Fibroblast of skin of scalp (primary cell): ENCODE measurements around the gene TH.
"Not testable (repeated sequence)": the region's sequence is repeated elsewhere in the genome, so short reads cannot be mapped to it uniquely, and the experiment has no call there.

ENCODE experiments used
- DNase-seq: peaks from one replicate; pipeline ENCODE4 v3.0.0-alpha.2; 2013

Gene TH

DNA sequence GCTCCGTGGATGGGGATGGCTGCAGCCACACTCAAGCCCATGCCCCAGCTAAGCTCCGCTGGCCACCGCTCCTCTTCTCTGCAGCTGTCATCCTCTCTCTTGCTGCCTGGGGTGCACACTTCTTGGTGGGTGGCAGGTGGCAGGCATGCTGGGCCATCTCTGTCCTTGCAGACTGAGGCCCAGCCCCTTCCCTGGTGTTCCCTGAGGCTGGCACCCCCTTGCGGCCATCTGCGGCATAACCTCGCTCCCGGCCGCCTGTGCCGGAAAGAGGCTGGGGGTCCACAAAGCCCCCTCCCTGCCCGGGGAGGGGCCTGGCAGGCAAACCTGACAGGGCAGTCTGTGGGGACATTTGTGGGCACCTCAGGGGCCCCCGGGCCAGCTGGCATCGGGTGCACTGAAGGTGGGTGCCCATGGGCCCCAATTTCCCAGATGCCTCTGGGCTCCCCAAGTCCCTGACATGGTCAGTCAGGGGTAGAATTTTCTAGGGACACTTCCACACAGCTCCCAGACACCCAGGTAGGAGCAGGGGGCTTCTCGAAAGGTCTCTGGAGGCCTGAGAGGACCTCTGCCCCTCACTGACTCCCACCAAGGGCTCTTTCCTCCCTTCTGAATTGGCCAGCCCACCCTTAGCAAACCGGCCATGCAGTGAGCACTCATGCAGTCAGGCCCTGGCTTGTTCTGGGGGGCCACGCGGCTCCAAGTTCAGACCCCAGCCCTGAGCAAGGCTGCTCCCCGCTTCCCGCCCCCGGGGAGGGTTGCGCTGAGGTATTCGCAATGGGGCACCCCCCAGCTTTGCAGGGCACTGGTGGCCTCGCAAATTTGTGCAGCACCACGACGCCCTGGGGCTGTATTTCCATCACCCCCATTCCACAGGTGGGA, 23.5 kb upstream of the TH start:
- DNase-seq, result peak; percentile 18

DNA sequence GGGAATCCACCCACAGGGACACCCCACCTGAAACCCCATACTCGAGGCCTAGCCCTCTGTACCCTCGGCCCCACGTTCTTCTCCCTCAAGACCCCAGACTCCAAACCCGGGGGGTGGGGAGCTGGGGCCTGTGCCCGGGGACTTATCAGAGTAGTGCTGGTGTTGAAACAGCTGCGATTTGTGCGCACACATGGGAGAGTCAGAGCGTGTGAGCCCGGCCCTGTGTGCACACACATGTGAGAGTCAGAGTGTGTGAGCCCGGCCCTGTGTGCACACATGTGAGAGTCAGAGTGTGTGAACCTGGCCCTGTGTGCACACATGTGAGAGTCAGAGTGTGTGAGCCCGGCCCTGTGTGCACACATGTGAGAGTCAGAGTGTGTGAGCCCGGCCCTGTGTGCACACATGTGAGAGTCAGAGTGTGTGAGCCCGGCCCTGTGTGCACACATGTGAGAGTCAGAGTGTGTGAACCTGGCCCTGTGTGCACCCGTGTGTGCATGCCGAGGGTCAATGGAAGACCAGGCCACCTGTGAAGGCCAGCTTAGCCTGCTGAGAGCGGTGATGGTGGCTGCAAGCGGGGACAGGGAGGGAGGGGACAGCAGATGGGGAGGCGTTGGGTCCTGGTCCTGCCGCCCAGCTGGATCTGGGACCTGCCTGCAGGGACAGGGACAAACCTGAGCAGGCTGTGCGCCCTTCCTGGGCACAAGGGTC, 22.4 kb upstream of the TH start:
- not testable (repeated sequence) for DNase-seq

DNA sequence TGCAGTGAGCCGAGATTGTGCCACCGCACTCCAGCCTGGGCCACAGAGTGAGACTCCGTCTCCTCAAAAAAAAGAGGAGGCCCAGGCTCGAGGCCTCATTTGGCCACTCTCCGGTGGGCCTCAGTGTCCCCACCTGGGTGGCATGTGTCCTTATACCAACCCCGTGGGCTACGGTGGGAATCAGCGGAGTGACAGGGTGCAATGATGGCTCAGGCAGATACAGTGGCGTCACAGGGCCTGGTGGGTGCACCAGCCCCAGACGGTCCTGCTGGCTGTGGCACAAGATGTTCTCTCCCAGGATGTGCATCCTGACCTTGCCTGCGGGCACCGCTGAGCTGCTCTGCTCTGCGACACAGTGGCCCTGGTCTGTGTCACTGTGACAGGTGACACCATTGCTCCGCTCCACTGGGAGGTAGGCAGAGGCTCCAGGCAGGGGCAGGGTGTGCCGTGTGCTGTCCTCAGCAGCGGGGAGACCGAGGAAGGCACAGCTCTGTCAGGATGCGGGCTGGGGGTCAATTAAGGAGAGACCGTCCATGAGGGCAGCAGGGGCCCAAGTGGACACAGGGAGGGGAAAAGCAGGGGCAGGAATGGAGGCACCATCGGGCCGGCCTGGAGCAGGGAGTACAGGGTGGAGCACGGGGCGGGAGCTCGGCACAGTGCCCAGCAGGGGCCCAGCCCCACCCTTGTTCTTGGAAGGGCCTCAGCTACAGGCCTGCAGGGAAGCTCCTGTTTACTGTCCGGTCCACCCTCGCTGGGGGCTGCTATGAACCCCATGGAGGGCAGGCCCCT, 21.7 kb upstream of the TH start:
- DNase-seq, result no peak

DNA sequence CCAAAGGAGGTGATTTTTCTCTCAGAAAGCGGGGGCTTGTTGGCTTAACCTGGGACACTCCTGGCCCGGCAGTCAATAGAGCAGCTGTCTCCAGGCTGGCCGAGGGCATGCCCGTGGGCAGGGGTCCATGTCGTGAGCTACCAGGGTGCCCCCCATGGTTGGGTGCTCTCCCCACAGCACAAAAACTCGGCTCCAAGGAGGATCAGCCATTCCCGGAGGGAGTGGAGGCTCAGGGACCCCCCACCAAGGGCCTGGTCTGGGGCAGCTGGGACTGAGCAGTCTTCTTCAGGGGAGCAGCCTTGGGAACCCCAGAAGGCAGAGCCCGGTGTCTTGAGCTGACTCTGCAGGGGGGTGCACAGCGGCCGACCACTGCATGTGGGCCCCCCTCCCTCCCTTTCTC, 20.8 kb upstream of the TH start:
- DNase-seq, result no peak

DNA sequence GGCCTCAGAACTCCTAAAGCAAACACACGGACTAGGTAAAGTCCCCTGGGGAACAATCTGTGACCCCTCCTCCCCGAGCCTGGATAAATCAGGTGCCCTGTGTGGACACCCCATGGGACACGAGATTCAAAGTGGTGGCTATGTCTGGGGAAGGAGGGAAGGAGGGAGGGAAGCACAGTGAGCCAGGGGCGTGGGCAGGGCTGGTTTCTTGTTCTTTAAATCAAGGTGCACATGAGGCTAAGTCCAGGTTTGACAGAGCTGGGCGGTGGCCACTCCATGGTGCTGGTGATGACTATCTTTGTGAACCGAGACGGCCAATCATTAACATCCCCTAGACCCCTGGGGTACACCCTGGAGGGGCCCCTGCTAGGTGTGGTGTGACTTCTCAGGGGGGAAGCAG, 20.3 kb upstream of the TH start:
- no peak for DNase-seq

DNA sequence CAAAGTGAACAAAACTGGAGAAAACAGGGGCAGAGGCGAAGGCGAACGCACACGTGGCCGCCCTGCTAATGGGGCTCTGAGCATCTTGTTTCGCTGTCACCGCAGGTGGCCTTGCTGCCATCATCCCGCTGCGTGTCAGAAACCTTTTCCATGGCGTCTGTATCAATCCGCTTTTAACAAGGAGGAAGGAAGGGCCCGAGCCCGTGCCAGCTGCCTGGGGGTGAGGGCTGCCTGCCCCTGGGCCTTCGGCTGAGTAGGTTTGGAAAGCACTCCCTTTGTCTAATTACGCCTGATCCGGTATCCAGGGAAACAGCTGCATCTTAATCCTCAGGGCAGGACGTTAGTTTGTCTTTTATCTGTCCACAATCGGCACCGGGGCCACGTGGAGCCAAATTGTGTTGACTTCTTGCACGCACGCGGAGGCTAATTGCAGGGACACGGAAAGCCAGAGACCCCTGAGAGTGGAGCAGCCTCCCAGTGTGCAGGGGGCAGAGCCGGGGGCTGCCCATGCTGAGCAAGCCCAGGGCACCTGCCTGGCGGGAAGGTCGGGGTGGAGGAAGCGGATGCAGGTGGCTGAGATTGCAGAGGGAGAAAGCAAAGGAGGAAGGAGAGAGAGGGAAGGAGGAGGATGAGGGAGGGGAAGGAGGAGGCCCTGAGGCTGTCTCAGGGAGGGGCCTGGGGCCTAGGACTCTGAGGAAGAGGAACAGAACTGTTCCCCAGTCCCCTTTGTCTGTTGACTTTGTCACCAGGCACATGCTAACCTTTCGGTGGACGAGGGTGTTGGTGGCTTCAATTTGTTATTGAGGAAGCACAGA, 19.2 kb upstream of the TH start:
- no peak for DNase-seq

DNA sequence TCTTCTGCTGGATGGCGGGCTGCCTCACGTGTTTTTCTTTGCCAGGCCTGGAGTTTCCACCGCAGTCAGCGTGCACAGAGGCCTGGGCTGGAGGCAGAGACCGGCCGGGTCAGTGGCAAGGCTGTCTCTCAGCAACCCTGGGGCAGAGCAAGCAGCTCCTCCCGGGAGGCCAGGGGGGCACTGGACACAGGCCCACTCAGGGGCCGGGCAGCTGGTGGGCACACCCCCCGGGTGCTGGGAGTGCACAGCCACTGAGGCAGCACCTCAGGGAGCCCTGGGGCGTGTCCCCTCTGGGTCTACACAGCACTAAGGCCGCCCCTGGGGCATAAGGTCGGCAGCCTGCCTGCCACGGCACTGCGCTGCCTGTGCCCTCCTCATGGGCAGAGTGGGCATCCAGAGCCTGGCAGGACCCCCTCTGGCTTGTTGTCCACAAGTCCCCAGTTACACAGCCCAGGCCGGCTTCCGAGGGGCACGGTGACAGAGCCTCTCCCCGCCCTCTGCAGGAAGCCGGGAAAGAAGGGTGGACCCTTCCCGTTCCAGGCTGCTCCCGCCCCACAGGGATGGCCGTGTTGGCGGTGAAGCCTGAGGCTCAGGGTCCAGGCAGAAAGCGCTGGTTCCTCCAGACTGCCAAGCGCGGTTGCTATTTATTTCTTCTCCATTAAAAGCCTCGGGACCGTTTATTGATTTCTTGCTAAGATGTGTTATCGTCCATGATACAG, 18.5 kb upstream of the TH start:
- DNase-seq, result no peak

DNA sequence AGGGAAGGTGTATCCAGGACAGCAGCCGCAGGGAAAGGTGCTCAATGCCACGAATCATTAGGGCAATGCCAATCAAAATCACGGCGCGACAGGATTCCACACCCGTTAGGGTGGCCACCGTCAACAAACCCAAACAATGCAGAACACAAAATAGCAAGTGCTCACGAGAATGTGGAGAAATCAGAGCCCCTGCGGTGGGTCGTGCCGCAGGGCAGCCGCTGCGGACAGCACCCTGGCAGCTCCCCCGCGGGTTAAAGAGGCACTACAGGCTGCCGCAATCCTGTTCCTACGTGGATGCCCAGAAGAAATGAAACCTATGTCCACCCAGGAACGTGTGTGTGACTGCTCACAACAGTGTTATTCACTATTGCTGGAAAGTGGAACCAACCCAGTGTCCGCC, 17.1 kb upstream of the TH start:
- no peak for DNase-seq

DNA sequence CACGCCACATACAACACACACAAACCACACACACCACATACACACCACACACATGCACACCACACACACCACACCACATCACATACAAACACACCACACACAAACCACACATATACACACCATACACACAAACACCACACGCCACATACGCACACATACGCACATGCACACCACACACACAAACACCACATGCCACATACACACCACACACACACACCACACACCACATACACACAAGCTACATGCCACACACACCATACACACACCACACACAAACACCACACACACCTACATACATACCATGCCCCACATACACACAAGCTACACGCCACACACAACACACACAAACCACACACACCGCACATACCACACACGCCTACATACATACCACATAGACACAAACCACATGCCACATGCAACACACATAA, 15.7 kb upstream of the TH start:
- no peak for DNase-seq

DNA sequence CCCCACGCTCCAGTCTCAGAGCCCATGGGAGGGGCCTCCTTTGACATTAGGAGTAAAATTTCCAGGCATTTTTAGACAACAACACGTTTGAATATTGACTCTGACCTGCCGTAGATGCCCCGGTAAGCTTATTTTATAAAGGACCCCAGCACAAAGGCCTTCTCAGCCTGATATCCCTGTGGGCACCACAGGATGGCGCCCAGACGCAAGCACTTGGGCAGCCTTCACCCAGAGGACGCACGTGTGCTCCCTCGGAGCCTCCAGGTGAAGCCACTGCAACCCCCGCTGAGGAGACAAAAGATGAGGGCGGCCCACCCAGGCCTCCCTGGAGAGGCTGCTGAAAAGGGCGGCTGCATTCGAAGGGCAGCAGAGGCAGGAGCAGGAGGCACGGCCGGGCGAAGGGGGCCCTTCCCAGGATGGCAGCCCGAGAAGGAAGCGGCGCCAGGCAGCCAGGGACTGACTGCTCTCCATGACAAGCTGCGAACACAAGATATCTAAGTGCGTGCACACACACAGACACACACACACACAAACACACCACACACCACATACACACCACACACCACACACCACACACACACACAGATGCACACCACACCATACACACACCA, 15.2 kb upstream of the TH start:
- DNase-seq, result peak; percentile 13

DNA sequence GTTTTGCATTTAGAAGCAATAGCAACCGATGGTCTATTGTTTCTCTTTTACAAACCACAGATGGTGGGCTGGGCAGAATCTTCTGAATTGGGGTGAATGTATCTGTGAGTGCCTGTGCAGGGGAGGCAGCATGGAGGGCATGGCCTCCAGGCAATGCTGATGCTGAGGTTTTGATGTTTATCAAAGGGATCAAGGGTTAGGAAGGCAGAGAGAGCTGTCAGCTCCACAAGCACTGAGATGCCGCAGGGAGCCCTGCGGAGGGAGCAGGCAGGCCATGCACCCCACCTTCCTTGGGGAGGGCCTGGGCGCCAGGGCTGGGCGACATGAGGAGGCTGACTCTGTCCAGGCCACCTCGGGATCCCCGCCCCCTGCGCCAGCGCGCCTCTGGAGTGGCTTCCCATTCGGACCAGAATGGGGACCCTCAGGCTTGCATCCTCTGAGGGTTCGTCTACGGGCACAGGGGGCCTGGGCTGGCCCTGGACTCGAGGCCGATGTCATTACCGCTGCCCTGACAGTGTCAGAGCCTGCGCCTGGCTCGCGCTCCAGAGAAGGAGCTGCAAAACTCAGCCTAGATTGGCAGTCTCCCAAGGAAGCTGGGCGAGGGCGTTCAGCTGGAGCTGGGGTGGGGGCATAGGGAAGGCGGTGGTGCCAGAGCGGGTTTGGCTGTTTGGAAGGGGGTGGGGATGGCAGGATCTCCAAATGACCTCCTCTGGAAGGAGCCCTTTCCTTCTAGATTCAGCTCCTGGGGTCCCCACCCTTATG, 13.9 kb upstream of the TH start:
- DNase-seq, result no peak

DNA sequence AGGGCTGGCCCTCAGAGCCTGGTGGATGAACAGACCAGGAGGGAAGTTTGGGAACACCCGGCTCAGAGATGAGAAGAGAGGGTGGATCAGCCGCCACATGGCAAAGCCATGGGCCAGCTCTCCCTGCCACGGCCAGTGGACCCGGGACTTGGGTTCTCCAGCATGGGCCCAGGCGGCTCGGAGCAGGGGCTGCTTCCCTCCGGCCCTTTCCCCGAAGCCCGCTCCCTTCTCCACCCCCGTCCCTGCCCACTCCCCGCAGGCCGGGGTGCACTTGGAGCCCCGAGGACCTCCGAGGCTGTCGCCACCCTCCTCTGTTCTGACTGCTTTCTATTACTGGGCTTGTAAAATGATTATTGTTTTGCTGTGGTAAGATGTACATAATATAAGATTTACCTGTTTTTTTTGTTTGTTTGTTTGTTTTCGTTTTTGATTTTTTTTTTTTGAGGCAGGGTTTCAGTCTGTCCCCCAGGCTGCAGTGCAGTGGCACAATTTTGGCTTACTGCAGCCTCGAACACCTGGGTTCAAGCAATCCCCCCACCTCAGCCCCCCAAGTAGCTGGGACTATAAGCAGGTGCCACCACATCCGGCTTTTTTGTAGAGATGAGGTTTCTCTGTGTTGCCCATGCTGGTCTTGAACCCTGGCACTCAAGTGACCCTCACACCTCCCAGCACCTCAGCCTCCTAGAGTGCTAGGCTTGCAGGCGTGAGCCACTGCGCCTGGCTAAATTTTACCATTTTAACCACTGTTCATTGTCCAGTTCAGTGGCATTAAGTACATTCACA, 11.3 kb upstream of the TH start:
- DNase-seq, result no peak

DNA sequence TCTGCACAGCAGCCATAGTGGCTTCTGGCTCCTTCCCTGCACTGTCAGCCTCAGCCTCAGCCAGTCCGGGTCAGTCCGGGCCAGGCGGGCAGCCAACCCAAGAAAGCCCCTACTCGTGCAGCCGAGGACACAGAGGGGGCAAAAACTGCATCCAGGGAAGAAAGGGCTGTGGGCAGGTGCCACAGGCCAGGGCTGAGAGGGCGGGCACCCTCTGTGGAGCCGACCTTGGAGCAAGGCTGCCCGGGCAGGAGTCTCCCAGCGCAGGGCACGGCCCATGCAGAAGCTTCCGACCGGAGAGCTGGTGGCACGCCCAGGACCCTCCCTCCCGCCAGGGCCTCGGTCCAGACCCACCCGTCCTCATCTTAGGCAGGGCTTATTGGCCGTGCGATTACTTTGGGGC, 10.5 kb upstream of the TH start:
- no peak for DNase-seq

DNA sequence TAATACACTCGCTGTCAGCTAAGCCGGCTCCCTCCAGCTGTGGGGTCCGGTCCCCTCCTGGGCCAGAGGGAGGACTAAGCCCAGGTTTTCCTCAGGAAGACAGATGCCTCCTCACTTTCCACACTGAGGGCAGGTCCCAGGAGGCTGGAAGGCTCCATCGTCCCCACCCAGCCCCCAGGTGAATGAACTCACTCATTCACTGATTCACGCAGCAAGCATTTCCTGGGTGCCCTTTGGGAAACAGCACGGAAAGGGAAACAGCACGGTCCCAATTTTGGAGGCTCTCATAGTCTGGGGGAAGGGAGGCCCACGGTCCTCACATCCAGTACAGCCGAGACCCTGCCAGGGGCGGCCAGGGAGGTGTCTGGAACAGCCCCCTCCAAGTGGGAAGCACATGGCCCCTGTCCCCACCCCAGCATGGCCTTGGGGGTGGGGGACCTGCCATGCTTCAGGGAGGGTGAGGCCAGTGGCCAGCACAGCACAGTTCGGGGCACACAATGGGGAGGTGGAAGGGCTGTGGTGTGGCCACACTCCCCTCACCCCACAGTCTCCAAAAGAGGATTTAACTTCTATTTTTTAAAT, 9.3 kb upstream of the TH start:
- DNase-seq, result no peak

DNA sequence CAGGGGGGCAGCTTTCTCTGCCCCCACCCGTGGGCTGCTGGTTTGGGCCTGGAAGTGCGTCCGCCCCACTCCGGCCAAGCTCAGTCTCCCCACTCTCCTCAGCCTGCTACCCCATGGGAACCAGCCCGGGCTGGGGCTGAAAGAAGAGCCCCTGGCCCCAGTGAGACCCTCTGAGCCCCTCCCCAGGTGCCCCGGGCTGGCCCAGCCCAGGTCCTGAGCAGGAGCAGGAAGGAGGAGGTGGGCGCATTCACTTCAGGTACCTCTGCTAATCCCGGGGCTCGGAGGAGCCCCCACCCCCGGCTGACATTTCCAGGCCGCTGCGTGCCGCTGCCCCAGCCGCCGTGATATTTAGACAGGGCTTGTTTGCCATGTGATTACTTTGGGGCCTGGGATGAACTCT, 8.7 kb upstream of the TH start:
- DNase-seq, result no peak

DNA sequence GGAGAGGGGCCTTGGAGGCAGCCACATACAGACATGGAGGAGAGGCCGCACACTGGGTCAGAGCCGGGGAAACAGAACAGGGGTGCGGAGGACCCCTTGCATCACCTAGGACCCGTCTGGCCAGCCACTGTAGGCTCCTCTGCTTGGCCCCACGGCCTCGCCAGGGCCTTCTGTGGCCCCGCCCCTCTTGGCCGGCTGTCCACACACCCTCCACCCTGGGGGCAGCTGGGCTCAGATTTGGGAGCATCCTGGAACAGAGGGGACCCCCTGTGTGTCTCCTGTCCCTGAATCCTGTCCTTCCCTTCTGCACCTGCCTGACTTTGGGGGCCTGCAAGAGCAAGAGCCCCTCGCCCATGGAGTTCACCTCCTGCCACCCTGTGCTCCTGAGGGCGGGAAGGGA, 7.9 kb upstream of the TH start:
- no peak for DNase-seq

DNA sequence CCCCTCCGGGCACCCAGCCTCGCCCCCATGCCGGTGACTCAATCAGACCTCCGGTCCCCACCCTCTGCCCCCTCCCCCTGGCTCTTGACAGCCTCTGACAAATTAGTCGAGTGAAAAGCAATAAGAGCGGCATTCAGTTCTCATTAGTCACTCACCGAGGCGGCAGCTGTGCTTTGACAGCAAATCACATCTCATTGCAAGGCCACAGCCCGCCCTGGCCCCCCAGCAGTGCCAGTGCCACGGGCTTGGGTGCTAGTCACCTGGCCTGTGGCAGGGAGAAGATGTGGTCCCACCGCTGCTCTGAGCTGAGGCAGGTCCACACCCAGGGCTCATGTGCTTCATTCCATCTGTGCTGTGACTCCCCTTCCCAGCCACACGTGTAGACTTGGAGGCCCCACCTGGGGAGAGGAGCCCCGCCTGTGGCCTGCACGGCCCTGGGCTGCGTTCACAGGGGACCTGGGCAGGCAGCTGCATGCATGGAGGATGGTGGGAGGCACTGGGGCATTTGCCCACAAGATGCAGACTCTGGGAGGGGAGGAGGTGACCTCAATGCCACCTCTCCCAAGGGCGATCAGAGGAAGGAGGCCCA, 7.4 kb upstream of the TH start:
- DNase-seq, result peak; percentile 66

DNA sequence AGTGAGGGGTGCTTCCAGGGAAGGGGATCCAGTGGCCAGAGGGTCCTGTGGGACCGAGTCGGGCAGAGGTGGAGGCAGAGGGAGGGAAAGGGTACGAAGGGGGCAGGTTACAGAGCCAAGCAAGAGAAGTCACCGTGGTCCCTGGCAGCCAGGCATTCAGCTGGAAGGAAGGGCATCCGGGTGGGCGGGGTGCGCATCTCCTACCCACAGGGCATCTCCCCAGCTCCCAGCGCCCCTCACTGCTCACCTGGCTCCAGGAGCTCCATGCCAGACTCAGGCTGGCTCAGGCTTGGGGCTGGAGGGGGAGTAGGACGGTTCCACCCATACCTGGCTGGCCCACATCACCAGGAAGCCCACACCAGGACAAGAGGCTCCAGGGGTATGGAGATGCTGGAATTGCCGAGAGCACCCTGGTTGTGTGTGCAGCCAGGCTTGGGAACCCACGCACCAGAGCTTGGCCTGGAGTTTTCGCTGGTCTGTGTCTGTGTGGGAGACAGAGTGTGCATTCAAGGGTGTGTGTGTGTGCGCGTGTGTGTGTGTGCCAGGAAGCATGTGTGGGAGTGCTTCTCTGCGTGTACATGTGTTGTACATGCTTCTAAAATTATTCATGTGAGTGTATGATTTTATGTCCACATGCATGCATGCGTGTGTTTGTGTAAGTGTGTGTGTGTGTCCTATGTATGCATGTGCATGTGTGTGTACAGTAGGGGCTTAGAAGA, 6.6 kb upstream of the TH start:
- DNase-seq, result not testable (repeated sequence)
